ENCODE data around the gene BLOC1S5.
A peak's percentile ranks its signal among the peaks of the same experiment; 100 is the strongest.

The BLOC1S5 gene

GRCh38 chr6:8063761-8064637, at the start of gene BLOC1S5:
BLOC1S5 (minus strand) TSS chr6:8064389; CDS start chr6:8064376, 13 bp downstream.
- DNase-seq, result peak; percentile 86

GRCh38 chr6:8113131-8113654, 49.0 kb upstream of the BLOC1S5 start:
- no peak for DNase-seq

- no peak for DNase-seq
Observed at GRCh38 chr6:8110725-8111124, 46.5 kb upstream of the BLOC1S5 start.

GRCh38 chr6:8110117-8110721, 46.0 kb upstream of the BLOC1S5 start:
- no peak for DNase-seq

GRCh38 chr6:8108759-8109539, 44.8 kb upstream of the BLOC1S5 start:
- DNase-seq, result no peak

- no peak for DNase-seq
Observed at GRCh38 chr6:8108031-8108660, 44.0 kb upstream of the BLOC1S5 start.

GRCh38 chr6:8105791-8106190, 41.6 kb upstream of the BLOC1S5 start:
- no peak for DNase-seq

- DNase-seq, result no peak
Observed at GRCh38 chr6:8103726-8104125, 39.5 kb upstream of the BLOC1S5 start.

- peak; percentile 85 for DNase-seq
Observed at GRCh38 chr6:8102122-8102958, 38.2 kb upstream of the BLOC1S5 start, which contains the start of gene EEF1E1. EEF1E1 (minus strand) TSS chr6:8102548; CDS start chr6:8102521, 27 bp downstream.

GRCh38 chr6:8100159-8100854, 36.1 kb upstream of the BLOC1S5 start:
- no peak for DNase-seq

GRCh38 chr6:8090650-8091049, 26.5 kb upstream of the BLOC1S5 start:
- no peak for DNase-seq

GRCh38 chr6:8088886-8089285, 24.7 kb upstream of the BLOC1S5 start:
- no peak for DNase-seq

GRCh38 chr6:8087870-8088754, 23.9 kb upstream of the BLOC1S5 start:
- no peak for DNase-seq

GRCh38 chr6:8086755-8087306, 22.6 kb upstream of the BLOC1S5 start:
- no peak for DNase-seq

GRCh38 chr6:8085053-8085511, 20.9 kb upstream of the BLOC1S5 start:
- DNase-seq, result no peak

- DNase-seq, result no peak
Observed at GRCh38 chr6:8084586-8084985, 20.4 kb upstream of the BLOC1S5 start.

GRCh38 chr6:8082954-8083858, 19.0 kb upstream of the BLOC1S5 start:
- no peak for DNase-seq

GRCh38 chr6:8082572-8082953, 18.4 kb upstream of the BLOC1S5 start:
- DNase-seq, result no peak
